GM21737 (cell line): ENCODE measurements around the gene PRDM9.
"Not testable (repeated sequence)": the region's sequence is repeated elsewhere in the genome, so short reads cannot be mapped to it uniquely, and the experiment has no call there.

Experiments
- ATAC-seq: cut with Tn5 transposase; IDR thresholded peaks from one replicate; pipeline ENCODE4 v1.9.1; 2021; ENCODE audit warnings: mild to moderate bottlenecking, moderate library complexity; ENCODE audit not compliant: unreplicated experiment

PRDM9 gene

GRCh38 chr5:23526616-23527015, 19.2 kb downstream of the PRDM9 start:
- ATAC-seq, result not testable (repeated sequence)

- ATAC-seq, result not testable (repeated sequence)
Measured at GRCh38 chr5:23527216-23527920, 20.0 kb downstream of the PRDM9 start.

GRCh38 chr5:23528677-23529076, 21.3 kb downstream of the PRDM9 start:
- no peak for ATAC-seq

- ATAC-seq, result no peak
Measured at GRCh38 chr5:23530571-23530970, 23.2 kb downstream of the PRDM9 start.

GRCh38 chr5:23571059-23571458, 63.6 kb downstream of the PRDM9 start:
- no peak for ATAC-seq
